Measurements from ENCODE around the gene SCN1A. TPM values are rescaled to one million over a fixed set of nuclear protein-coding genes. Genes with fewer than 3 reads are reported as not detected.

Gene SCN1A
- total and polyA plus RNA-seq, 10 of the 15 experiments (the other 5 are each of a cell fraction or from before 2014, with no cell fraction given), result not detected

DNA sequence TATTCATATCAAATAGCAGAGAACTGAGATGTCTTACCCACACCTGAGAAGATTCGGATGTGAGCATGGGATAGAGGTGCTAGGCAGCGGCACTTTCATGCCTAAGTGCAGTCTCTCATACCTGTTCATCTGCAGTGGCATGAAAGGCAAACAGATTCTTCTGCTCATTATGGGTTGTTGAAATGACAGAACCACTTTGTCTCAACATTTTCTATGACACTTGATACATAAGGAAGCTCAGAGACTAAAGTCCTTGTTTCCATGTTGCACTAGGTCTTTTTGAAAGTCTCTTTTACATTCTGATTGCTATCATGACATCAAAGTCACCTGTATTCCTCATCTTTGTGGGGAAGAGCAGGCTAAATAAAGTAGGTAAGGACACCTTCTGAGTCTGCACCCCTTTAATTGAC, 8.0 kb upstream of the SCN1A start:
- no TSS peak for BruUV-seq (replicated peaks)
- no peak for FAIRE-seq
- TF ChIP-seq RELA (IDR thresholded peaks at IDR 0.05; ENCODE audit: borderline replicate concordance, partially characterized antibody) (no peak), ESRRA (IDR thresholded peaks at IDR 0.05; ENCODE audit: low read length) (no peak), ZNF622 (IDR thresholded peaks at IDR 0.05) (no peak), RAD21 (IDR thresholded peaks at IDR 0.05; ENCODE audit: insufficient read depth, low read depth, low read length) (no peak), BCL11A (IDR thresholded peaks at IDR 0.05; ENCODE audit: low read depth, low read length) (no peak), MEF2A (IDR thresholded peaks at IDR 0.05; ENCODE audit: insufficient read depth, low read depth, low read length) (no peak), MYC (IDR thresholded peaks at IDR 0.05; ENCODE audit: insufficient read depth, insufficient read length, insufficient replicate concordance, low read length, severe bottlenecking) (no peak), PAX8 (IDR thresholded peaks at IDR 0.05) (no peak), IKZF1 (conservative IDR thresholded peaks at IDR 0.05) (no peak), CREM (IDR thresholded peaks at IDR 0.05; ENCODE audit: low read depth) (no peak), GATAD2B (conservative IDR thresholded peaks at IDR 0.05; ENCODE audit: low read depth) (no peak)
- H4K20me1 ChIP-seq (ENCODE audit: control insufficient read depth, insufficient read depth), result no peaks in the 10 kb centered on the region
- ChIA-PET RAD21 (ENCODE audit: unreplicated experiment) (no interaction called here), CTCF (interaction anchor here (2.5 kb wide), 1 partner anchor 8 kb away, joined by 11 read pairs; the partner anchor contains the start of gene SCN1A), POLR2A (no interaction called here), SMC1A (ENCODE audit: uncharacterized antibody, unreplicated experiment) (no interaction called here)
- H3K9me3 ChIP-seq (replicated peaks; ENCODE audit: control insufficient read depth, insufficient read depth, low read length), result no peaks in the 10 kb centered on the region
- H3K4me2 ChIP-seq (ENCODE audit: control insufficient read depth, insufficient read depth), result no peak overlapping the region
- no peak for ATAC-seq
- intact Hi-C loops (cut with micrococcal nuclease; ENCODE audit: unreplicated experiment) (no loop called here), in situ Hi-C loops (cut with MboI) (no loop called here)
- H3K27me3 ChIP-seq (replicated peaks in 1 of 2; ENCODE audit: control insufficient read depth in 2 of 2, insufficient read depth in 2 of 2, low read length in 1 of 2), result no peaks in the 10 kb centered on the region
- DNase-seq (ENCODE audit: low read depth, low spot score), result no peak
- no peaks in the 10 kb centered on the region for H3K79me2 ChIP-seq (ENCODE audit: control insufficient read depth, insufficient read depth, low read length)
- H3K4me1 ChIP-seq (ENCODE audit: control insufficient read depth, insufficient read depth, low read length), result no peaks in the 10 kb centered on the region
- 31% methylated on average over 2 of the region's 2 CpGs for WGBS (ENCODE audit: insufficient coverage, insufficient replicate concordance, low lambda C conversion rate, missing lambda C conversion rate)
- H3K27ac ChIP-seq (ENCODE audit: control insufficient read depth, insufficient read depth), result no peak overlapping the region
- H2AFZ ChIP-seq (ENCODE audit: control insufficient read depth, low read depth, low read length), result no peak overlapping the region
- no peaks in the 10 kb centered on the region for H3K36me3 ChIP-seq (ENCODE audit: control insufficient read depth in 2 of 2, insufficient read depth in 2 of 2, low read length in 1 of 2)
- H3K4me3 ChIP-seq, result no peak overlapping the region
- H3K9ac ChIP-seq (ENCODE audit: control insufficient read depth, insufficient read depth, low read length), result no peak overlapping the region

All from GM12878 (cell line).